CD14-positive monocyte (primary cell): ENCODE results near the gene KMT2A. TPM values are rescaled to one million over a fixed set of nuclear protein-coding genes. Genes with fewer than 3 reads are reported as not detected.
A peak's percentile ranks its signal among the peaks of the same experiment; 100 is the strongest.

ENCODE experiments used
- DNase-seq, 3 donors: peaks; one replicate each; pipeline ENCODE4 v3.0.0-alpha.2; 2011 to 2022
- H2AFZ ChIP-seq: 2 replicates; pipeline ENCODE4 v1.6.0; 2012; ENCODE audit warnings: mild to moderate bottlenecking, low read depth, low read length, inconsistent platforms; ENCODE audit not compliant: insufficient read depth, poor library complexity, severe bottlenecking
- H3K27ac ChIP-seq, 2 donors: 1 replicate in 1 of 2; 2 replicates in 1 of 2; pipeline ENCODE4 v1.5.1; 2012 to 2013; ENCODE audit warnings: low read length in 2 of 2, control low read depth in 1 of 2, inconsistent platforms in 1 of 2, low read depth in 1 of 2, mild to moderate bottlenecking in 1 of 2
- H3K27me3 ChIP-seq, 2 donors: one replicate each; pipeline versions ENCODE4 v1.6.0 to v1.6.1; 2011 to 2013; ENCODE audit warnings: low read length in 2 of 2; ENCODE audit not compliant: control insufficient read depth in 2 of 2, insufficient read depth in 2 of 2
- H3K36me3 ChIP-seq, 2 donors: replicated peaks in 1 of 2; 1 replicate in 1 of 2; 2 replicates in 1 of 2; pipeline versions ENCODE4 v1.5.1 to v1.6.1; 2012 to 2013; ENCODE audit warnings: low read length in 2 of 2, control low read depth in 1 of 2, inconsistent platforms in 1 of 2, mild to moderate bottlenecking in 1 of 2; ENCODE audit not compliant: insufficient read depth in 2 of 2, control insufficient read depth in 1 of 2
- H3K4me1 ChIP-seq, 2 donors: 1 replicate in 1 of 2; 2 replicates in 1 of 2; pipeline versions ENCODE4 v1.5.1 to v1.6.1; 2012 to 2013; ENCODE audit warnings: low read length in 2 of 2, control low read depth in 1 of 2, inconsistent platforms in 1 of 2, mild to moderate bottlenecking in 1 of 2, moderate library complexity in 1 of 2; ENCODE audit not compliant: insufficient read depth in 2 of 2, control insufficient read depth in 1 of 2
- H3K4me2 ChIP-seq: replicated peaks from 2 replicates; pipeline ENCODE3; 2012; ENCODE audit warnings: low read length, moderate library complexity, mild to moderate bottlenecking; ENCODE audit not compliant: poor library complexity, severe bottlenecking; ENCODE audit errors: extremely low read depth
- H3K4me3 ChIP-seq, 3 experiments: fragments of 200-600 bp in 1 of 3; sonication (generic) in 1 of 3; replicated peaks in 1 of 3; 1 replicate in 2 of 3; 2 replicates in 1 of 3; pipeline ENCODE4 v1.5.1; 2011 to 2013; ENCODE audit warnings: low read length in 3 of 3, mild to moderate bottlenecking in 3 of 3, control low read depth in 2 of 3, low read depth in 2 of 3, inconsistent platforms in 1 of 3, moderate library complexity in 1 of 3
- H3K79me2 ChIP-seq: 2 replicates; pipeline ENCODE4 v1.6.0; 2012; ENCODE audit warnings: mild to moderate bottlenecking, control low read depth, inconsistent platforms, low read length, moderate library complexity; ENCODE audit not compliant: insufficient read depth
- H3K9ac ChIP-seq: 2 replicates; pipeline ENCODE4 v1.6.0; 2017; ENCODE audit warnings: low read length, mild to moderate bottlenecking; ENCODE audit not compliant: insufficient read depth, poor library complexity, severe bottlenecking
- H3K9me3 ChIP-seq, 2 donors: replicated peaks in 1 of 2; 1 replicate in 1 of 2; 2 replicates in 1 of 2; pipeline versions ENCODE4 v1.5.1 to v1.6.1; 2012 to 2013; ENCODE audit warnings: low read length in 2 of 2, control low read depth in 1 of 2; ENCODE audit not compliant: control insufficient read depth in 1 of 2, insufficient read depth in 1 of 2
- H4K20me1 ChIP-seq: 2 replicates; pipeline ENCODE4 v1.6.0; 2012; ENCODE audit warnings: mild to moderate bottlenecking, low read length, control low read depth, moderate library complexity; ENCODE audit not compliant: insufficient read depth
- H3K27ac Mint-ChIP-seq, 7 donors: one replicate each; pipeline ENCODE4 v1.8.0; 2020; ENCODE audit warnings: mild to moderate bottlenecking in 7 of 7, mixed read lengths in 7 of 7, moderate library complexity in 6 of 7, inconsistent platforms in 2 of 7
- H3K27me3 Mint-ChIP-seq, 3 donors: one replicate each; pipeline ENCODE4 v1.8.0; 2021 to 2022; ENCODE audit warnings: low read depth in 3 of 3, mild to moderate bottlenecking in 3 of 3, mixed read lengths in 3 of 3, moderate library complexity in 3 of 3, inconsistent platforms in 1 of 3
- H3K36me3 Mint-ChIP-seq, 2 donors: one replicate each; pipeline ENCODE4 v1.8.0; 2020; ENCODE audit warnings: mixed read lengths in 2 of 2, inconsistent platforms in 1 of 2, mild to moderate bottlenecking in 1 of 2
- H3K4me1 Mint-ChIP-seq: one replicate; pipeline ENCODE4 v1.8.0; 2020; ENCODE audit warnings: mild to moderate bottlenecking, mixed read lengths
- H3K4me3 Mint-ChIP-seq, 2 donors: one replicate each; pipeline ENCODE4 v1.8.0; 2020; ENCODE audit warnings: mild to moderate bottlenecking in 2 of 2, mixed read lengths in 2 of 2, moderate library complexity in 1 of 2
- H3K9me3 Mint-ChIP-seq, 7 donors: one replicate each; pipeline ENCODE4 v1.8.0; 2020 to 2022; ENCODE audit warnings: mixed read lengths in 7 of 7, mild to moderate bottlenecking in 6 of 7, moderate library complexity in 6 of 7, inconsistent platforms in 2 of 7
- WGBS: methylation state at CpG from one replicate; pipeline ENCODE4 v1.1.5; 2013; ENCODE audit warnings: missing lambda C conversion rate; ENCODE audit not compliant: insufficient coverage; 5-methylcytosine and 5-hydroxymethylcytosine counted together
- intact Hi-C, 2 donors: fragments of 100-400 bp; cut with micrococcal nuclease; formaldehyde crosslinking; loops; one replicate each; pipeline versions ENCODE4 v1.15.0 to v1.15.1; 2023
- polyA plus RNA-seq, 3 donors: library from polyadenylated mRNA; depleted of rRNA in 1 of 3; unstranded in 2 of 3; stranded (reverse) in 1 of 3; fragments of 300-500 nt in 2 of 3; fragments of >200 nt in 1 of 3; fragmentation: Illumina TruSeq in 2 of 3; gene quantifications; 1 replicate in 2 of 3; 2 replicates in 1 of 3; pipeline ENCODE4 v1.2.3, GENCODE V29; 2012 to 2021
- TF ChIP-seq, protein P1 (sequence below): fragments of 200-600 bp; IDR thresholded peaks from one replicate; pipeline ENCODE4 v1.8.0; 2022; ENCODE audit warnings: antibody characterized with exemption, mild to moderate bottlenecking

KMT2A gene
- polyA plus RNA-seq, 3 donors: 3.3 to 21.7 (median 3.5) TPM

DNA sequence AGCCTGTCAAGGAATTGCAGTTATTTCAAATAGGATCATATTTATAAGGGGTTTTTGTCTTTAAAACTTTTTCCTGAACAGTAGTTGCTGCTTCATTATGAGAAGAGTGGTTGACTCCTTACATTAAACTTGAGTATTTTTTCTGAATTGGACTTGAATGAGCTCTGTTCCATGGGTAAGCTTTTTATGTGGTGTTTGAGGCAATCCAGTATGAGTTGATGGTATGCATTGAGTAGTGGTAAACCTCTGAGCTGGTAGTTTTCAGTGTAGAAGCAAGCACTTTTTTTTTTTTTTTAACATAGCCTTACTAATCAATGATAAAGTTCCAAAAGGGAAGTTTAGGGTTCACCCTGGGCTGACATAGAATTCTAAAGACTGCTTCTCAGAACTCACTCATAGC lies 3.4 kb downstream of the KMT2A start:
- no peaks in the 10 kb centered on the region for H3K27me3 ChIP-seq
- H3K79me2 ChIP-seq: peaks cover 81% of the 10 kb centered on the region
- H3K4me1 ChIP-seq: peaks cover 31 to 48% of the 10 kb centered on the region in 2 donors
- peak overlapping the region in 1 of 2 donors; percentile 45 for H3K27ac ChIP-seq
- no peak overlapping the region for H2AFZ ChIP-seq
- H3K36me3 Mint-ChIP-seq: peaks cover 4 to 13% of the 10 kb centered on the region in 2 donors
- no peak overlapping the region for H3K9ac ChIP-seq
- peak overlapping the region in 1 of 7 donors; percentile 68 for H3K27ac Mint-ChIP-seq
- peaks cover 61% of the 10 kb centered on the region for H3K4me1 Mint-ChIP-seq
- H4K20me1 ChIP-seq: peaks cover 80% of the 10 kb centered on the region
- no peak overlapping the region for H3K4me2 ChIP-seq
- no peak for DNase-seq
- no peaks in the 10 kb centered on the region for H3K9me3 Mint-ChIP-seq
- peaks cover 0 to 2% (median 0%) of the 10 kb centered on the region in 3 donors for H3K27me3 Mint-ChIP-seq
- TF ChIP-seq, protein P1, sequence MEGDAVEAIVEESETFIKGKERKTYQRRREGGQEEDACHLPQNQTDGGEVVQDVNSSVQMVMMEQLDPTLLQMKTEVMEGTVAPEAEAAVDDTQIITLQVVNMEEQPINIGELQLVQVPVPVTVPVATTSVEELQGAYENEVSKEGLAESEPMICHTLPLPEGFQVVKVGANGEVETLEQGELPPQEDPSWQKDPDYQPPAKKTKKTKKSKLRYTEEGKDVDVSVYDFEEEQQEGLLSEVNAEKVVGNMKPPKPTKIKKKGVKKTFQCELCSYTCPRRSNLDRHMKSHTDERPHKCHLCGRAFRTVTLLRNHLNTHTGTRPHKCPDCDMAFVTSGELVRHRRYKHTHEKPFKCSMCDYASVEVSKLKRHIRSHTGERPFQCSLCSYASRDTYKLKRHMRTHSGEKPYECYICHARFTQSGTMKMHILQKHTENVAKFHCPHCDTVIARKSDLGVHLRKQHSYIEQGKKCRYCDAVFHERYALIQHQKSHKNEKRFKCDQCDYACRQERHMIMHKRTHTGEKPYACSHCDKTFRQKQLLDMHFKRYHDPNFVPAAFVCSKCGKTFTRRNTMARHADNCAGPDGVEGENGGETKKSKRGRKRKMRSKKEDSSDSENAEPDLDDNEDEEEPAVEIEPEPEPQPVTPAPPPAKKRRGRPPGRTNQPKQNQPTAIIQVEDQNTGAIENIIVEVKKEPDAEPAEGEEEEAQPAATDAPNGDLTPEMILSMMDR: no peak
- peaks cover 0 to 11% of the 10 kb centered on the region in 2 donors for H3K36me3 ChIP-seq
- intact Hi-C loops: loop anchor here in 1 of 2 donors (5.0 kb wide), 1 partner anchor 37 kb away; the partner anchor contains the start of gene ATP5MG
- H3K9me3 ChIP-seq: no peaks in the 10 kb centered on the region
- H3K4me3 ChIP-seq: no peak overlapping the region
- H3K4me3 Mint-ChIP-seq: no peak overlapping the region

DNA sequence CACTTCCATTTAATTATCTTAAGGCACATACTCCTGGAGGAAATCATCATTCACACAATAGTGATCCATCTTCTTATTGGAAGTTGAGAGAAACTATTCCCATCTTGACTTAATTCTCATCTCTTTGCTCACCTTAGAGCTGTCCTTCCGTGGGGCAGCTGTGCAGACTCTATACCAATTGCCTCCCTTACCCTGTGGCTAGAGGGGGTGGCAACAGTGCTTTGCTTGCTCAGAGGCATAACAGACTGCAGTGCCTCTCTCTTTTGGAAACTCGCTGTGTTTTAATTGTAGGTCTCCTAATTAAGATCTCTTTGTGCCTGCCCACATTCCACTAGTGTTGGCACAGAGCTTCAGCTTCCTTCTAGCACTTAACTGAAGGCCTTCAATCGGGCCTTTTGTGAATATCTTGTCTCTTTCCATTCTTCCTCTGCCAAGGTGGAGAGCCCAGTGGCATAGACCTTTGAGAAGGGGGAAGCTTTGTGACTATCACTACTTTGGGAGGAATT lies 5.5 kb downstream of the KMT2A start:
- intact Hi-C loops: no loop called here
- TF ChIP-seq, protein P1: no peak
- Histone ChIP-seq H3K4me1 (peaks cover 25 to 41% of the 10 kb centered on the region in 2 donors), H3K4me2 (no peak overlapping the region), H2AFZ (no peak overlapping the region), H3K27ac (peak overlapping the region in 1 of 2 donors; percentile 14), H3K36me3 (peaks cover 0 to 15% of the 10 kb centered on the region in 2 donors), H3K4me3 (no peak overlapping the region), H3K9ac (no peak overlapping the region), H3K79me2 (peaks cover 100% of the 10 kb centered on the region), H3K9me3 (no peaks in the 10 kb centered on the region), H3K27me3 (no peaks in the 10 kb centered on the region), H4K20me1 (peaks cover 100% of the 10 kb centered on the region)
- H3K9me3 Mint-ChIP-seq: no peaks in the 10 kb centered on the region
- peaks cover 55% of the 10 kb centered on the region for H3K4me1 Mint-ChIP-seq
- no peak for DNase-seq
- H3K36me3 Mint-ChIP-seq: peaks cover 7 to 17% of the 10 kb centered on the region in 2 donors
- peak overlapping the region in 1 of 7 donors; percentile 33 for H3K27ac Mint-ChIP-seq
- H3K27me3 Mint-ChIP-seq: no peaks in the 10 kb centered on the region
- WGBS: no CpG with 5 or more reads among the region's 3 CpGs
- no peak overlapping the region for H3K4me3 Mint-ChIP-seq
